H7 (cell line): ENCODE data around the gene COIL. TPM values are rescaled to one million over a fixed set of nuclear protein-coding genes. Genes with fewer than 3 reads are reported as not detected.
"Not testable (repeated sequence)": the region's sequence is repeated elsewhere in the genome, so short reads cannot be mapped to it uniquely, and the experiment has no call there.

Experiments used
- DNase-seq: peaks from one replicate; pipeline ENCODE4 v3.0.0; 2012
- H3K27me3 ChIP-seq: 2 replicates; pipeline ENCODE4 v1.6.0; 2011; ENCODE audit warnings: mild to moderate bottlenecking, low read length; ENCODE audit not compliant: control insufficient read depth, insufficient read depth
- H3K36me3 ChIP-seq: replicated peaks from 2 replicates; pipeline ENCODE4 v1.5.1; 2011; ENCODE audit warnings: low read length; ENCODE audit not compliant: control insufficient read depth, insufficient read depth
- H3K4me3 ChIP-seq: 2 replicates; pipeline ENCODE4 v1.5.1; 2011; ENCODE audit warnings: low read depth, mild to moderate bottlenecking, control low read depth, low read length, moderate library complexity; ENCODE audit not compliant: insufficient read depth
- total RNA-seq: library from RNA; depleted of rRNA; stranded (reverse); fragments of >200 nt; shearing (Covaris generic); gene quantifications from 2 replicates; pipeline ENCODE4 v1.2.3, GENCODE V29; 2014

The COIL gene
- total RNA-seq, 1 experiment from 2014 or later, result 15.8 TPM

GRCh38 chr17:56966338-56966737, 5.5 kb upstream of the COIL start:
- no peak overlapping the region for H3K4me3 ChIP-seq
- no peak for DNase-seq
- H3K27me3 ChIP-seq, result no peaks in the 10 kb centered on the region
- H3K36me3 ChIP-seq, result no peaks in the 10 kb centered on the region

- not testable (repeated sequence) for H3K4me3 ChIP-seq, DNase-seq, H3K36me3 ChIP-seq, H3K27me3 ChIP-seq
Observed at GRCh38 chr17:56965681-56966080, 4.8 kb upstream of the COIL start.

- H3K36me3 ChIP-seq, H3K27me3 ChIP-seq, DNase-seq, H3K4me3 ChIP-seq: not testable (repeated sequence)
Observed at GRCh38 chr17:56965241-56965640, 4.4 kb upstream of the COIL start.

- Histone ChIP-seq H3K36me3 (no peaks in the 10 kb centered on the region), H3K27me3 (no peaks in the 10 kb centered on the region), H3K4me3 (no peak overlapping the region)
- DNase-seq, result no peak
Observed at GRCh38 chr17:56956992-56957391, 3.9 kb downstream of the COIL start.

GRCh38 chr17:56949595-56949994, 11.3 kb downstream of the COIL start:
- Histone ChIP-seq H3K36me3 (peaks cover 5% of the 10 kb centered on the region), H3K27me3 (no peaks in the 10 kb centered on the region), H3K4me3 (no peak overlapping the region)
- DNase-seq, result no peak

GRCh38 chr17:56948491-56948890, 12.4 kb downstream of the COIL start:
- Histone ChIP-seq H3K36me3 (peaks cover 7% of the 10 kb centered on the region), H3K4me3 (no peak overlapping the region), H3K27me3 (no peaks in the 10 kb centered on the region)
- DNase-seq, result no peak

- peaks cover 7% of the 10 kb centered on the region for H3K36me3 ChIP-seq
Observed at GRCh38 chr17:56947741-56948140, 13.1 kb downstream of the COIL start.

GRCh38 chr17:56945938-56946505, 14.8 kb downstream of the COIL start:
- H3K36me3 ChIP-seq, result peaks cover 12% of the 10 kb centered on the region
- DNase-seq, result no peak

More at GRCh38 chr17:56947741-56948140, 13.1 kb downstream of the COIL start:
- DNase-seq, result no peak
- Histone ChIP-seq H3K27me3 (no peaks in the 10 kb centered on the region), H3K4me3 (no peak overlapping the region)

GRCh38 chr17:56943505-56944125, 17.2 kb downstream of the COIL start:
- DNase-seq, result no peak
- no peak overlapping the region for H3K4me3 ChIP-seq

More at GRCh38 chr17:56945938-56946505, 14.8 kb downstream of the COIL start:
- Histone ChIP-seq H3K27me3 (no peaks in the 10 kb centered on the region), H3K4me3 (no peak overlapping the region)

GRCh38 chr17:56939869-56940484, 20.9 kb downstream of the COIL start:
- Histone ChIP-seq H3K4me3 (no peak overlapping the region), H3K36me3 (peaks cover 12% of the 10 kb centered on the region), H3K27me3 (no peaks in the 10 kb centered on the region)
- peak; percentile 70 for DNase-seq

More at GRCh38 chr17:56943505-56944125, 17.2 kb downstream of the COIL start:
- Histone ChIP-seq H3K36me3 (peaks cover 7% of the 10 kb centered on the region), H3K27me3 (no peaks in the 10 kb centered on the region)

GRCh38 chr17:56938206-56938605, 22.6 kb downstream of the COIL start:
- not testable (repeated sequence) for H3K4me3 ChIP-seq, DNase-seq, H3K27me3 ChIP-seq, H3K36me3 ChIP-seq

GRCh38 chr17:56937687-56938086, 23.2 kb downstream of the COIL start:
- Histone ChIP-seq H3K36me3 (peaks cover 10% of the 10 kb centered on the region), H3K27me3 (no peaks in the 10 kb centered on the region), H3K4me3 (no peak overlapping the region)
- DNase-seq, result no peak

- H3K36me3 ChIP-seq, result peaks cover 9% of the 10 kb centered on the region
- no peak for DNase-seq
- no peaks in the 10 kb centered on the region for H3K27me3 ChIP-seq
- no peak overlapping the region for H3K4me3 ChIP-seq
Observed at GRCh38 chr17:56936697-56937322, 24.0 kb downstream of the COIL start.

GRCh38 chr17:56935461-56935860, 25.4 kb downstream of the COIL start:
- Histone ChIP-seq H3K36me3 (peaks cover 5% of the 10 kb centered on the region), H3K4me3 (no peak overlapping the region), H3K27me3 (no peaks in the 10 kb centered on the region)
- no peak for DNase-seq

GRCh38 chr17:56934280-56934679, 26.6 kb downstream of the COIL start:
- Histone ChIP-seq H3K27me3 (no peaks in the 10 kb centered on the region), H3K4me3 (no peak overlapping the region), H3K36me3 (peaks cover 5% of the 10 kb centered on the region)
- DNase-seq, result no peak
